ENCODE results near the gene TALDO1. TPM values are rescaled to one million over a fixed set of nuclear protein-coding genes. Genes with fewer than 3 reads are reported as not detected.

Gene TALDO1
- total and polyA plus RNA-seq, 2 donors = 62.9 to 201 TPM

- 92% methylated on average over 5 of the region's 5 CpGs for whole genome bisulfite sequencing
- Histone ChIP-seq H3K4me3 (ENCODE audit: low read depth, low read length) (no peak overlapping the region), H3K36me3 (ENCODE audit: insufficient read depth) (peaks cover 8% of the 10 kb centered on the region), H3K4me1 (ENCODE audit: insufficient read depth) (no peaks in the 10 kb centered on the region), H3K27ac (ENCODE audit: low read depth) (no peak overlapping the region)
- no peak for DNase-seq (ENCODE audit: extremely low spot score)
Measured at GRCh38 chr11:773425-773824, 26.2 kb downstream of the TALDO1 start.

- Histone ChIP-seq H3K36me3 (ENCODE audit: insufficient read depth) (peaks cover 8% of the 10 kb centered on the region), H3K4me3 (ENCODE audit: low read depth, low read length) (no peak overlapping the region), H3K4me1 (ENCODE audit: insufficient read depth) (no peaks in the 10 kb centered on the region), H3K27ac (ENCODE audit: low read depth) (no peak overlapping the region)
- DNase-seq (ENCODE audit: extremely low spot score) = no peak
- 87% methylated on average over 9 of the region's 9 CpGs for WGBS
Measured at GRCh38 chr11:773830-774229, 26.6 kb downstream of the TALDO1 start.

- Histone ChIP-seq H3K4me3 (ENCODE audit: low read depth, low read length) (no peak overlapping the region), H3K36me3 (ENCODE audit: insufficient read depth) (peaks cover 6% of the 10 kb centered on the region), H3K4me1 (ENCODE audit: insufficient read depth) (no peaks in the 10 kb centered on the region), H3K27ac (ENCODE audit: low read depth) (no peak overlapping the region)
- 70% methylated on average over 20 of the region's 20 CpGs for WGBS
- DNase-seq (ENCODE audit: extremely low spot score) = no peak
Measured at GRCh38 chr11:774873-775592, 27.8 kb downstream of the TALDO1 start.

- H3K36me3 ChIP-seq (ENCODE audit: insufficient read depth) = no peaks in the 10 kb centered on the region
- no peak for DNase-seq (ENCODE audit: extremely low spot score)
- WGBS = 31% methylated on average over 11 of the region's 11 CpGs
Measured at GRCh38 chr11:776263-776560, 28.9 kb downstream of the TALDO1 start.

GRCh38 chr11:776561-777287 is 29.5 kb downstream of the TALDO1 start:
- H3K4me1 ChIP-seq (ENCODE audit: insufficient read depth) = no peaks in the 10 kb centered on the region
- H3K27ac ChIP-seq (ENCODE audit: low read depth) = no peak overlapping the region
- DNase-seq (ENCODE audit: extremely low spot score) = no peak
- WGBS = 2% methylated on average over 64 of the region's 65 CpGs
- peak overlapping the region; percentile 85 for H3K4me3 ChIP-seq (ENCODE audit: low read depth, low read length)
- H3K36me3 ChIP-seq (ENCODE audit: insufficient read depth) = no peaks in the 10 kb centered on the region

More at GRCh38 chr11:776263-776560, 28.9 kb downstream of the TALDO1 start:
- Histone ChIP-seq H3K4me1 (ENCODE audit: insufficient read depth) (no peaks in the 10 kb centered on the region), H3K4me3 (ENCODE audit: low read depth, low read length) (peak overlapping the region; percentile 85), H3K27ac (ENCODE audit: low read depth) (no peak overlapping the region)

- no peak for DNase-seq (ENCODE audit: extremely low spot score)
- under 1% methylated on average over 110 of the region's 110 CpGs for WGBS
- Histone ChIP-seq H3K4me1 (ENCODE audit: insufficient read depth) (no peaks in the 10 kb centered on the region), H3K36me3 (ENCODE audit: insufficient read depth) (no peaks in the 10 kb centered on the region), H3K27ac (ENCODE audit: low read depth) (peak within 1 kb of the TSS; percentile 77), H3K4me3 (ENCODE audit: low read depth, low read length) (peak within 1 kb of the TSS; percentile 85)
Measured at GRCh38 chr11:777288-778255, 30.3 kb downstream of the TALDO1 start, which contains the start of gene GATD1. Gene GATD1 (minus strand): TSS chr11:777487. CDS start chr11:777462, 25 bp downstream.

- 92% methylated on average over 23 of the region's 23 CpGs for WGBS
- no peaks in the 10 kb centered on the region for H3K36me3 ChIP-seq (ENCODE audit: insufficient read depth)
- DNase-seq (ENCODE audit: extremely low spot score) = no peak
- H3K27ac ChIP-seq (ENCODE audit: low read depth) = no peak overlapping the region
- no peak overlapping the region for H3K4me3 ChIP-seq (ENCODE audit: low read depth, low read length)
- H3K4me1 ChIP-seq (ENCODE audit: insufficient read depth) = no peaks in the 10 kb centered on the region
Measured at GRCh38 chr11:778976-779954, 32.0 kb downstream of the TALDO1 start.

- 94% methylated on average over 16 of the region's 16 CpGs for WGBS
- no peak for DNase-seq (ENCODE audit: extremely low spot score)
- H3K4me1 ChIP-seq (ENCODE audit: insufficient read depth) = no peaks in the 10 kb centered on the region
- H3K4me3 ChIP-seq (ENCODE audit: low read depth, low read length) = no peak overlapping the region
- no peaks in the 10 kb centered on the region for H3K36me3 ChIP-seq (ENCODE audit: insufficient read depth)
- no peak overlapping the region for H3K27ac ChIP-seq (ENCODE audit: low read depth)
Measured at GRCh38 chr11:779955-780532, 32.8 kb downstream of the TALDO1 start.

- Histone ChIP-seq H3K36me3 (ENCODE audit: insufficient read depth) (no peaks in the 10 kb centered on the region), H3K4me1 (ENCODE audit: insufficient read depth) (no peaks in the 10 kb centered on the region), H3K27ac (ENCODE audit: low read depth) (no peak overlapping the region), H3K4me3 (ENCODE audit: low read depth, low read length) (no peak overlapping the region)
- WGBS = 74% methylated on average over 36 of the region's 36 CpGs
- no peak for DNase-seq (ENCODE audit: extremely low spot score)
Measured at GRCh38 chr11:782264-783174, 35.3 kb downstream of the TALDO1 start.

- Histone ChIP-seq H3K36me3 (ENCODE audit: insufficient read depth) (no peaks in the 10 kb centered on the region), H3K4me3 (ENCODE audit: low read depth, low read length) (no peak overlapping the region), H3K4me1 (ENCODE audit: insufficient read depth) (no peaks in the 10 kb centered on the region), H3K27ac (ENCODE audit: low read depth) (no peak overlapping the region)
- WGBS = 20% methylated on average over 24 of the region's 24 CpGs
- DNase-seq (ENCODE audit: extremely low spot score) = no peak
Measured at GRCh38 chr11:783581-784015, 36.3 kb downstream of the TALDO1 start.

GRCh38 chr11:786235-787083 is 39.2 kb downstream of the TALDO1 start:
- Histone ChIP-seq H3K36me3 (ENCODE audit: insufficient read depth) (no peaks in the 10 kb centered on the region), H3K27ac (ENCODE audit: low read depth) (no peak overlapping the region), H3K4me3 (ENCODE audit: low read depth, low read length) (no peak overlapping the region), H3K4me1 (ENCODE audit: insufficient read depth) (no peaks in the 10 kb centered on the region)
- no peak for DNase-seq (ENCODE audit: extremely low spot score)
- WGBS = 78% methylated on average over 24 of the region's 24 CpGs
